ENCODE data around the gene CLEC3B.
A peak's percentile ranks its signal among the peaks of the same experiment; 100 is the strongest.

GRCh38 chr3:45055032-45055410 lies 28.9 kb downstream of the CLEC3B start:
- TF ChIP-seq FOS (IDR thresholded peaks at IDR 0.05; ENCODE audit: borderline replicate concordance, insufficient read depth, low read length) (peak; percentile 62), MAX (IDR thresholded peaks at IDR 0.05; ENCODE audit: insufficient read depth, insufficient read length) (no peak)
